HG02588 (cell line): ENCODE measurements around the gene NOC2L.

Experiments used
- ATAC-seq: cut with Tn5 transposase; IDR thresholded peaks from one replicate; pipeline ENCODE4 v1.9.1; 2021; ENCODE audit warnings: mild to moderate bottlenecking, moderate library complexity; ENCODE audit not compliant: unreplicated experiment

Gene NOC2L

GRCh38 chr1:919271-919872 is 39.7 kb downstream of the NOC2L start:
- no peak for ATAC-seq

DNA sequence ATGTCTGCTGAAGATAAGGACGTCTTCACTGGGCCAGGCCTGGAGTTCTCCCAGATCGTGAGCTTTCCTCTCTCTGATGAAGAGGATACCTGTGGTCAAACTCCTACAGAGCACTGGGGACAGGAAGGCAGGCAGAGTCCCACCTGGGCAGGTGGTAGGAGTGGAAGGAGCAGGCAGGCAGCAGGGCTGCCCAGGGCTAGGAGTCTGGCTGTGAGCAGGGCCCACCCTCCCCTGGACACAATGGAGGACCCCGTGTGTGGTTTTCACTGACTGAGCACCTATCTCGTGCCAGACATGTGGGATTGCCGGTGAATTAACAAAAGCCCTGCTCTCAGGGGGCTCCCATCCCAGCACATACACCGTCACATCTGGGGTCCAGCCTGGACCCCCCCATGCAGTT is 40.2 kb downstream of the NOC2L start:
- no peak for ATAC-seq

DNA sequence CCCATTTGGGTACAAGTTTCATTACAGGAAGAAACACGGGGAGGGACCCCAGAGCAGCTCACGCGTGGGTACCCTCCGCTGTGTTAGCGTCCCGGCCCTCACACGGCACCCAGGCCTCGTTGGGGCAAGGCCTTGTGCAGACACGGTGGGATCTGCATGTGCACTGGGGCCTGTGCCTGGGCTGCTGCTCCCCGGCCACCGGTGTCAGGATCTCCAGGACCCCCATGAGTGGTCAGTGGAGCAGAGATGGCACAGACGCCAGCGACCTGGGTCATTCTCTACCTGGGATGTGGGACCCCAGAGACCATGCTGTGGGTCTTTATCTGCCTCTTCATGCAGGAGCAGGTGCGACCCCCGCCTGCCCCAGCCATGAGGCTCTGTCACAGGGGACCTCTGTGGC is 40.7 kb downstream of the NOC2L start:
- no peak for ATAC-seq

DNA sequence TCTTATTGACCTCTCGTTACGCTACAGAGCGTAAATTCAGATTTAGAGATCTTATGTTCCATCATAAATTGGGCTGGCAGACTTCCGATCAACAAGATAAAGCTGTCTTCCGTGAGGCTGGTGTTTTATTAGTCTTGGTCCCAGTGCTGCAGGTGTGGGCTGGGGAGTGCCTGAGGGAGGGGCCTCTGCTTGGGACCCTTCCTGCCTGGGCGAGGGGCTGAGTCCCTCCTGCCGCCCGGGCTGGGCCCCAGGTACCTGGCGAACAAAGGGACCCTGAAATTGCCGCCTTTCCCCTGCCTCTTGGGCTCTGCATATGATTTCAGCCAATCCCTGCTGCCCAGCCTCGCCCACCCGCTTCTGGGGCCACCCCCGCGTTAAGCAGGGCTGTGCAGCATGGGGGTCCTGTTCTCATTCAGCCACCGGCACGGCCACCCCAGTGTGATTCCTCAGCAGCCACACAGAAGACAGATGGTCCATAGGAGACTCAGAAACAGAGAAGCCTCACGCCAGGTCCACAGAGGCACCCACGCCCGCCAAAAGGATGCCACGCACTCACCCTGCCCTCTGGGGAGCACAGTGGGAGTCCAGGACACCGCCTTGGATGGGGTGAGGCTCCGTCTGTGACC is 41.5 kb downstream of the NOC2L start:
- no peak for ATAC-seq

- ATAC-seq: no peak
These were observed 42.0 kb downstream of the NOC2L start for GRCh38 chr1:917076-917459.

- ATAC-seq: no peak
These were observed 42.6 kb downstream of the NOC2L start for GRCh38 chr1:916173-917075.

GRCh38 chr1:915295-916172 is 43.5 kb downstream of the NOC2L start:
- ATAC-seq: no peak

- ATAC-seq: no peak
These were observed 44.2 kb downstream of the NOC2L start for GRCh38 chr1:914891-915280.

- no peak for ATAC-seq
These were observed 44.7 kb downstream of the NOC2L start for GRCh38 chr1:914131-914890.

DNA sequence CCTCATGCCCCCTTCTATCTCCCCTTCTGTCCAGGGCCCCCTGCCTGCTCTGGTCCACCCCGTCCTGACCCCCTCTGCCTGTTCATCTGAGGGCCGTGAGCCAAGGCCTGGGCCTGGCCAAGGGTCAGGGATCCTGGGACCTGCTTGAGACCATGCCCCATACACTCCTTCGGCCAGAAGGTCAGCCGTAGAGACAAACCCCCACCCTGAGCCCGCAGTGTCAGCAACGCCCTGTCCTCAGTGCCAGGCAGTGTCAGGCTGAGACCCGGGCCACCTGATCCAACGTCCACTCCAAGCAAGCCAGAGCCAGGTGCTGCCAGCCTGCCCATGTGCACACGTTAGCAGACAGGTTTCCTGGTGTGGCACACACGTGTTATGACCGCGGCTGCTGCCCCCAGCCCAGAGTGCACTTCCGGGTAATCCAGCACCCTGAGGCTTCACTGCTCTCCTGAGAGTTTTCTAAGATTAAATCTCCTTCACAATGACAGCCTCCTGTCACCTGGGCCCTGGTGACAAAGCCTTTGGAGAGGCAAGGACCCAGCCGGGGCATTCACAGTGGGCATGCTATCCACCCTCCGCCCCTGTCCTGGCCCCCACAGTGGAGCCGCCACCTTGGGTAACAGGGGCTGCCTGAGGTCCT is 45.4 kb downstream of the NOC2L start:
- no peak for ATAC-seq

DNA sequence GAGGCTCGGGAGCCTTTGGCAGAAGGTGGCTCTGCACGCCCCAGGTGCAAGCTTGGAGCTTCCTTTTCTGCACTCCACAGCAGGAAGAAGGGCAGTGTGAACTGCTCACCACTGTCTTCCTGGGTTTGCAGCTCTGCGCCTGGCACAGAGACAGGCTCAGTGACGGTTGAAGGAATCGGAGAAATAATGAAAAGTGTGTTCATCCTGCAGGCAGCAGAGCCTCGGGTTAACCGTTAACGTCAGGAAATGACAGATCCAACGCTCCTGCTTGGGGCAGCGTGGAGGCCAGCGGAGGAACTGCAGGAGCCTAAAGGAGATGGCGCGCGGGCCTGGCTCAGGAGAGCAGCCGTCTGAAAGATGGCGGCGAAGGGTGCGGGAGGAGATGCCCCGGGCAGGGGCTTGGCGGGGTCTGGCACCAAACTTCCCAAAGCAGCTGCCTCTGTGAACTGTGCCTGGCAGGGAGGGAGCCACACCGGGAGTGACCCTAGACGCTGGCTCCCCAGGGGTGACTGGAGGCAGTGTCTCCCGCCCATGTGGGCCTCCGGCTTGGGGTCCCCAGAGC is 46.2 kb downstream of the NOC2L start:
- no peak for ATAC-seq

GRCh38 chr1:911875-912739 is 46.9 kb downstream of the NOC2L start:
- ATAC-seq: no peak

DNA sequence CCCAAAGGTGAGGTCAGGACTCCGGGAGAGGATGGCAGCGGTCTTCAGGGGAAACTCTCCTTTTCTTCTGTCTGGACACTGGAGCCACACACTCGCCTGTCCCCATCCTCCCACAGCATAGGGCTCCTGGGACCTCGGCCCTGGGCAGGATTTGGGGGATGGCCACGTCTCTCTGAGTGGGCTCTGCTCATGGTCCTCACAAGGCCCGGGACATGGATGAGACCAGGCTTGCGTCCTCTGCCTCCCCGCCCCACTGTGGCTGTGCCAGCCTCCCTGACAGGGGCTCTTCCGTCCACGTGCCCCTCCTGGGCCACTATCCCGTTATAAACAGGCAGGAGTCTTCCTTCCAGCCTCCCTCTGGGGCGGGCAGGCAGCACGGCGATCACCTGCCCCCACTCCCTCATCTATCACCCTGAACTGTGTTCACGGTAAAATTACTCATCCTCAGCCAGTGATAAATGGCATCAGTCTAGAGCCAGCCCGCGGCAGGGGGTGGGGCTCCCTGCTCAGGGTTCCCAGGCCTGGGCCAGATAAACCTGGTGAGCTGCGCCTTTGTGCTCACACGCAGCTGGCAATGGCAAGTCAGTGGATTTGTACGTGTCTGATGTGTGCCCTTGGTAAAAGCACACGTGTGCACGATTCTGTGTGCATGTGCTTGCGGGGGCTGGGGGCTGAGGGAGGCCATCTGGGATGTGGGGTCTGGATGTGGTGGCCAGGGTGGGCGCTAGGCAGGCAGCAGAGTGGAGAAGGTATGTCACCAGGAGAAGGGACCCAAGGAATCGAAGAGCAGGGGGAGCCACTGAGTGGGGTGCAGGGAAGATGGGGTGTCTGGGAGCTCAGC is 48.0 kb downstream of the NOC2L start:
- no peak for ATAC-seq

GRCh38 chr1:910311-910880 is 48.7 kb downstream of the NOC2L start:
- ATAC-seq: no peak

- no peak for ATAC-seq
These were observed 49.2 kb downstream of the NOC2L start for GRCh38 chr1:909861-910310.

DNA sequence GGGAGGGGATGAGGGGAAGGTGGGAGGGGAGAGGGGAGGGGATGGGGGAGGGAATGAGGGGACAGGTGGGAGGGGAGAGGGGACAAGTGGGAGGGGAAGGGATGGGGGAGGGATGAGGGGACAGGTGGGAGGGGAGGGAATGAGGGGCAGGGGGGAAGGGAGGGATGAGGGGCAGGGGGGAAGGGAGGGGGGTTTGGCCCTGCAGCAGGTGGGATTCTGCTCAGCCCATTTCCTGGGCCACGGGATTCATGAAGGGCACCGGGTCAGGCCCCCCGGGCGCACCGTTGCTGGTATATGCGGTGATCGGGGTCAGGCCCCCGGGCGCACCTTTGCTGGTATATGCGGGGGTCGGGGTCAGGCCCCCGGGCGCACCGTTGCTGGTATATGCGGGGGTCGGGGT is 50.4 kb downstream of the NOC2L start:
- no peak for ATAC-seq
